HEK293T (cell line): Measurements from ENCODE around the gene ACTN3.

ENCODE experiments used
- CTCF ChIA-PET: fragments of 350-600 bp; formaldehyde crosslinking; extraction: SDS; loops from one replicate; lab custom pipeline; 2021; ENCODE audit warnings: antibody characterized with exemption, inconsistent platforms; lab: Yijun Ruan, JAX
- POLR2A ChIA-PET: fragments of 350-600 bp; formaldehyde crosslinking; extraction: SDS; loops from one replicate; lab custom pipeline; 2020; ENCODE audit warnings: antibody characterized with exemption, inconsistent platforms; lab: Yijun Ruan, JAX
- DNase-seq: peaks from one replicate; pipeline ENCODE4 v3.0.0; 2012; ENCODE audit warnings: mixed read lengths; ENCODE audit errors: extremely low spot score
- ARNT ChIP-seq: fragments of 450-650 bp; IDR thresholded peaks from 2 replicates; pipeline ENCODE4 v1.6.1; 2017; ENCODE audit warnings: mild to moderate bottlenecking
- BHLHE40 ChIP-seq: fragments of 450-650 bp; IDR thresholded peaks from 2 replicates; pipeline ENCODE4 v1.6.1; 2016; ENCODE audit warnings: mild to moderate bottlenecking, moderate library complexity, borderline replicate concordance
- CTBP1 ChIP-seq: fragments of 450-650 bp; IDR thresholded peaks from 2 replicates; pipeline ENCODE4 v1.6.1; 2016; ENCODE audit warnings: borderline replicate concordance
- ELF4 ChIP-seq: fragments of 450-650 bp; IDR thresholded peaks from 2 replicates; pipeline ENCODE4 v1.6.1; 2017; ENCODE audit warnings: antibody characterized with exemption
- FOXA1 ChIP-seq: fragments of 450-650 bp; IDR thresholded peaks from 2 replicates; pipeline ENCODE4 v1.6.1; 2016; ENCODE audit warnings: mild to moderate bottlenecking
- FOXK2 ChIP-seq: fragments of 450-650 bp; IDR thresholded peaks from 2 replicates; pipeline ENCODE4 v1.6.1; 2016; ENCODE audit warnings: mild to moderate bottlenecking
- FOXM1 ChIP-seq: fragments of 450-650 bp; IDR thresholded peaks from 2 replicates; pipeline ENCODE4 v1.6.1; 2017; ENCODE audit warnings: mild to moderate bottlenecking, borderline replicate concordance
- HDGF ChIP-seq: fragments of 450-650 bp; IDR thresholded peaks from 2 replicates; pipeline ENCODE4 v1.6.1; 2017; ENCODE audit warnings: antibody characterized with exemption, borderline replicate concordance
- L3MBTL2 ChIP-seq: fragments of 450-650 bp; conservative IDR thresholded peaks from 2 replicates; pipeline ENCODE4 v1.6.1; 2016; ENCODE audit warnings: mild to moderate bottlenecking
- LEF1 ChIP-seq: fragments of 450-650 bp; IDR thresholded peaks from 2 replicates; pipeline ENCODE4 v1.6.1; 2017; ENCODE audit warnings: mild to moderate bottlenecking, borderline replicate concordance
- NFRKB ChIP-seq: fragments of 450-650 bp; IDR thresholded peaks from 2 replicates; pipeline ENCODE4 v1.6.1; 2016; ENCODE audit warnings: mild to moderate bottlenecking, moderate library complexity
- PKNOX1 ChIP-seq: fragments of 450-650 bp; IDR thresholded peaks from 2 replicates; pipeline ENCODE4 v1.6.1; 2016
- SP1 ChIP-seq: fragments of 450-650 bp; IDR thresholded peaks from 2 replicates; pipeline ENCODE4 v1.6.1; 2017
- SUZ12 ChIP-seq: fragments of 450-650 bp; IDR thresholded peaks from 2 replicates; pipeline ENCODE4 v1.6.1; 2016; ENCODE audit warnings: mild to moderate bottlenecking
- TARDBP ChIP-seq: fragments of 450-650 bp; IDR thresholded peaks from 2 replicates; pipeline ENCODE4 v1.6.1; 2016
- ZNF384 ChIP-seq: fragments of 450-650 bp; IDR thresholded peaks from 2 replicates; pipeline ENCODE4 v1.6.1; 2016

The ACTN3 gene

DNA sequence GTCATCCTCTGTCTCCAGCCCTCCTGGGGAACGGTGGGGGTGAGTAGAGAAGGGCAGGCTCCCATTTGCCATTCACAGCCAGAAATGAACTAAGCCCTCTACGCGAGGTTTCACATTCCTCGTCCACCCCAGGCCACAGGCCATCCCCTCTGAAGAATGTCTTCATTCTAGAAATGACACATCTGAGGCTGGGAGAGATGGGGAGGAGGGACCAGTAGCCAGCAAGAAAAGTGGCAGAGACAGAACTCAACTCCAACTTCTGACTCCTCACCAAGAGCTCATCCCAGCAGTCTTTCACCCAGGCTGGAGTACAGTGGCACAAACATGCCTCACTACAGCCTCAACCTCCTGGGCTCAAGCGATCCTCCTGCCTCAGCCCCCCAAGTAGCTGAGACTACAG, 18.3 kb downstream of the ACTN3 start:
- POLR2A ChIA-PET = no interaction called here
- TF ChIP-seq LEF1 (no peak), FOXA1 (no peak), SUZ12 (no peak)
- no peak for DNase-seq
- CTCF ChIA-PET = interaction anchor here (0.7 kb wide), 1 partner anchor 806 kb away, joined by 4 read pairs; no protein-coding TSS in a partner anchor

- ChIA-PET CTCF (no interaction called here), POLR2A (no interaction called here)
- TF ChIP-seq SUZ12 (no peak), ELF4 (no peak), TARDBP (no peak), ZNF384 (no peak), L3MBTL2 (no peak), PKNOX1 (no peak), BHLHE40 (no peak), CTBP1 (no peak), FOXA1 (no peak), FOXM1 (no peak)
- no peak for DNase-seq
Observed at GRCh38 chr11:66566221-66566620, 19.5 kb downstream of the ACTN3 start.

- no peak for DNase-seq
- POLR2A ChIA-PET = interaction anchor here (1.5 kb wide), 3 partner anchors 10 to 110 kb away, joined by 3 to 7 read pairs (median 4); partner anchors contain the start of genes RBM4 and RBM4B
- CTCF ChIA-PET = no interaction called here
- TF ChIP-seq FOXK2 = no peak
- no peak for TF ChIP-seq NFRKB
Observed at GRCh38 chr11:66567787-66568123, 21.1 kb downstream of the ACTN3 start.

GRCh38 chr11:66568124-66568916, 21.6 kb downstream of the ACTN3 start, which contains the start of gene CTSF:
CTSF (minus strand) TSS chr11:66568606; CDS start chr11:66568486, 120 bp downstream.
- no peak for TF ChIP-seq FOXA1
- TF ChIP-seq L3MBTL2 = peak; percentile 90
- DNase-seq = peak; percentile 74
- ChIA-PET POLR2A (interaction anchor here (1.0 to 1.5 kb wide), 6 partner anchors 9 to 110 kb away, joined by 3 to 7 read pairs (median 4); partner anchors contain the start of genes RBM4, RBM4B and ZDHHC24), CTCF (interaction anchor here (1.1 kb wide), 1 partner anchor 257 kb away, joined by 4 read pairs; no protein-coding TSS in a partner anchor)

- ChIA-PET CTCF (interaction anchor here (1.1 kb wide), 1 partner anchor 258 kb away, joined by 4 read pairs; no protein-coding TSS in a partner anchor), POLR2A (interaction anchor here (1.0 to 1.5 kb wide), 7 partner anchors 9 to 109 kb away, joined by 3 to 7 read pairs (median 4); partner anchors contain the start of genes RBM14, RBM4, RBM4B and ZDHHC24)
- TF ChIP-seq ELF4 (no peak), CTBP1 (no peak), PKNOX1 (no peak), BHLHE40 (no peak), FOXK2 (no peak), SP1 (no peak), LEF1 (no peak), ARNT (no peak)
- no peak for DNase-seq
Observed at GRCh38 chr11:66569076-66569475, 22.4 kb downstream of the ACTN3 start.

DNA sequence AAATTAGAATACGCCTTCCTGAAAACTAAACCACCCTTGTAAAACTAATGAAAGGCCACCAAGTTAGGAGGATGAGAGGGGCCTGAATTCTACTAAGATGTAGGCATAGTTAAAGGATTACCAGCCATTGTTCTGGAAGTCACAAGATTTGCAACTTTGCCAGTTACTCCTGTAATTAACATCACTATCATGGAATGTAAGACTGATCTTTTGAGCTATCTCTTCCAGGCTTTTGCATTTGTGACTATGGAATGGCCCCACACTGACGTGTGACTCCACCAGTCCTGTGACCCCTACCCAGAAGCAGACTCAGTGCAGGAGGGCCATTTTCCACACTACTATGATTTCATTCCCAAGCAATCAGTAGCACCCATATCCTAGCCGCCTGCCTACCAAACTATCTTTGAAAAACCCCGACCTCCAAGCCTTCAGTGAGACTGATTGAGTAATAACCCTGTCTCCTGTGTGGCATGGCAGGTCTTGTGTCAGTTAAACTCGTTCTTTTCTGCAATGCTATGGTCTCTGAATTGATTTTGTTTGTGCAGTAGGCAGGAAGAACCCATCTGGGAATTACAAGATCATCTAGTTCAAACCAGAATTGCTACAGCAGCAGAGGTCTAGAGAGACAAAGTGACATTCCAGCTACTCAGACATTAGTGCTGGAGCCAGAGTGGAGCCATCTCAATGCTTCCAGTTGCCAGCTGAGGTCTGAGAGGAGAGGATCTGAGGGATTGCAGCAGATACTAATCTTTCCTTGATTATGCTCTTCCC, 23.6 kb downstream of the ACTN3 start:
- DNase-seq = no peak
- CTCF ChIA-PET = interaction anchor here (0.7 kb wide), 1 partner anchor 8 kb away, joined by 3 read pairs; no protein-coding TSS in a partner anchor
- POLR2A ChIA-PET = interaction anchor here (0.6 to 1.2 kb wide), 2 partner anchors 24 to 46 kb away, joined by 3 to 4 read pairs; partner anchors contain the start of genes RBM14 and ZDHHC24
- TF ChIP-seq ARNT (no peak), ZNF384 (no peak), SP1 (no peak), NFRKB (no peak), FOXM1 (no peak), BHLHE40 (no peak), CTBP1 (no peak), HDGF (no peak), FOXK2 (no peak), PKNOX1 (no peak), SUZ12 (no peak), L3MBTL2 (no peak), TARDBP (no peak), ELF4 (no peak), FOXA1 (no peak), LEF1 (no peak)
